ENCODE results near the gene MYLK. TPM values are rescaled to one million over a fixed set of nuclear protein-coding genes. Genes with fewer than 3 reads are reported as not detected.

Gene MYLK
- total and polyA plus RNA-seq, 2 donors = 5.4 to 11.5 TPM

DNA sequence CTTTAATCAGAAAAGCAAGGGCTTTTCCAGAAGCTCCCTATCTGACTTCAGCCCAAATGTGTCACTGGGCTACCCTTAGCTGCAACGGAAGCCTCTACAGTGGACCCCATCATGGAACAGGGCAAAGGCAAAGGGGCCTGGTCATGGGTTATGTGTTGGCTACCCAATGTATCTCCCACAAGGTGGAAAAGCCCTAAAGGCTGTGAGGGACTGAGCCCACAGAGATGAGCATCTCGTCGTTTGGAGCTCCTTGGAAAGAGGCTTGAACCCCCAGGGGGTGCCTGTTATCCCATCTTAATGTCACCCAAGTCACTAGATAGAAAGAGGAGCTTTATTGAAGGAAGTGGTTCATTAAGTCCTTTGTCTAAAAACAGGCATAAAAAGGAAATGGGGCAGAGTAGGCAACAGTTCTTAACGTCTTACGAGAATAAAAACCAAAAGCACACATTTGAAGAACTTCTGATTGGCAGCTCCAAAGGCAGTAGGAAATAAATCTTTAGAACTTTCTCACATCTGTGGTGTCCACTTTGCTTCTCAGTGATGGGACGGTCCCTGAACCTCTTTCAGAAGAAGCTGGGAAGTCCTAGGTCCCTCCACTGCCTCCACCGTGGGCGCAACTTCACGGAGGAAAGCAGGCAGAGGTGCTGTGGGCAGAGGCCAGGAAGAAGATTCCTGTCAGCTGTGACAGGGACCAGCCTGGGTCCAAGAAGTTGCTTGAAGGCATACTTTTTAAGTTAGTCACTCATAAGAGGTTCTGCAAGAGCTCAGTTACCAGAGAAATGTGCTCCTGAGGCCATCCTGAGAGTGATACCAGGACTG, 93.7 kb downstream of the MYLK start:
- H3K9me3 ChIP-seq (ENCODE audit: control insufficient read depth in 2 of 2, insufficient read depth in 1 of 2, low read length in 1 of 2) = no peaks in the 10 kb centered on the region
- no peak overlapping the region for H3K4me3 ChIP-seq (ENCODE audit: low read length in 2 of 2)
- H3K4me1 ChIP-seq (ENCODE audit: control insufficient read depth in 2 of 2, insufficient read depth in 2 of 2, low read length in 2 of 2) = no peaks in the 10 kb centered on the region
- no peak overlapping the region for H3K27ac ChIP-seq (ENCODE audit: low read depth in 1 of 2, low read length in 1 of 2)
- no peak for DNase-seq (ENCODE audit: low read depth in 6 of 9, low spot score in 9 of 9)
- H3K27me3 ChIP-seq (ENCODE audit: control insufficient read depth in 2 of 2, insufficient read depth in 1 of 2, low read length in 1 of 2) = no peaks in the 10 kb centered on the region
- WGBS = 96% methylated on average over 9 of the region's 9 CpGs
- no peaks in the 10 kb centered on the region for H3K36me3 ChIP-seq (ENCODE audit: control insufficient read depth in 2 of 2, insufficient read depth in 2 of 2, low read length in 1 of 2)

- Histone ChIP-seq H3K27ac (ENCODE audit: low read depth in 1 of 2, low read length in 1 of 2) (no peak overlapping the region), H3K4me3 (ENCODE audit: low read length in 2 of 2) (no peak overlapping the region), H3K4me1 (ENCODE audit: control insufficient read depth in 2 of 2, insufficient read depth in 2 of 2, low read length in 2 of 2) (no peaks in the 10 kb centered on the region), H3K9me3 (ENCODE audit: control insufficient read depth in 2 of 2, insufficient read depth in 1 of 2, low read length in 1 of 2) (no peaks in the 10 kb centered on the region), H3K36me3 (ENCODE audit: control insufficient read depth in 2 of 2, insufficient read depth in 2 of 2, low read length in 1 of 2) (no peaks in the 10 kb centered on the region), H3K27me3 (ENCODE audit: control insufficient read depth in 2 of 2, insufficient read depth in 1 of 2, low read length in 1 of 2) (no peaks in the 10 kb centered on the region)
- 97% methylated on average over 5 of the region's 5 CpGs for WGBS
- no peak for DNase-seq (ENCODE audit: low read depth in 6 of 9, low spot score in 9 of 9)
Observed at GRCh38 chr3:123789760-123790159, 94.4 kb downstream of the MYLK start.

- H3K36me3 ChIP-seq (ENCODE audit: control insufficient read depth in 2 of 2, insufficient read depth in 2 of 2, low read length in 1 of 2) = no peaks in the 10 kb centered on the region
- H3K27me3 ChIP-seq (ENCODE audit: control insufficient read depth in 2 of 2, insufficient read depth in 1 of 2, low read length in 1 of 2) = no peaks in the 10 kb centered on the region
- H3K4me1 ChIP-seq (ENCODE audit: control insufficient read depth in 2 of 2, insufficient read depth in 2 of 2, low read length in 2 of 2) = no peaks in the 10 kb centered on the region
- 96% methylated on average over 9 of the region's 9 CpGs for WGBS
- no peak for DNase-seq (ENCODE audit: low read depth in 6 of 9, low spot score in 9 of 9)
- no peak overlapping the region for H3K27ac ChIP-seq (ENCODE audit: low read depth in 1 of 2, low read length in 1 of 2)
- no peak overlapping the region for H3K4me3 ChIP-seq (ENCODE audit: low read length in 2 of 2)
- H3K9me3 ChIP-seq (ENCODE audit: control insufficient read depth in 2 of 2, insufficient read depth in 1 of 2, low read length in 1 of 2) = no peaks in the 10 kb centered on the region
Observed at GRCh38 chr3:123789160-123789559, 95.0 kb downstream of the MYLK start.

DNA sequence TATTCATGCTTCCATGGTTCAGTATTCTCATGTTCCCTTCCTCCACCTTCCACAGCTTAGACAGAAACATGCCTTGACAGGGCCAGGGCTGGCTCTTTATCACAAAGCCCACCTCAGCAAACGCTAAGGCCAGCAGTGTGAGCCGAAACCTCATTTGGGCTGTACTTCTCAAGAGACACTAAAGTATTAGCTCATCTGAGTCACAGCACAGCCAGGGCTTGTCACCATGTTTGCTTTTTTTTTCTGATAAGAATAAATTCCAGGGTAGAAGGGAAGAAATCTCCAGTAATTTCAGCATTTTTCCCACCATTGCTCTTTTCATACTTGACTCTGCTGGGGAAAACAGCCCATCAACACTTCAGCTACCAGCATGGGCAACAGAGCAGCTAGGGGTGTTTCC, 95.4 kb downstream of the MYLK start:
- H3K4me3 ChIP-seq (ENCODE audit: low read length in 2 of 2) = no peak overlapping the region
- H3K4me1 ChIP-seq (ENCODE audit: control insufficient read depth in 2 of 2, insufficient read depth in 2 of 2, low read length in 2 of 2) = no peaks in the 10 kb centered on the region
- no peaks in the 10 kb centered on the region for H3K27me3 ChIP-seq (ENCODE audit: control insufficient read depth in 2 of 2, insufficient read depth in 1 of 2, low read length in 1 of 2)
- no peak overlapping the region for H3K27ac ChIP-seq (ENCODE audit: low read depth in 1 of 2, low read length in 1 of 2)
- WGBS = 97% methylated on average over 2 of the region's 2 CpGs
- H3K36me3 ChIP-seq (ENCODE audit: control insufficient read depth in 2 of 2, insufficient read depth in 2 of 2, low read length in 1 of 2) = no peaks in the 10 kb centered on the region
- DNase-seq (ENCODE audit: low read depth in 6 of 9, low spot score in 9 of 9) = no peak
- no peaks in the 10 kb centered on the region for H3K9me3 ChIP-seq (ENCODE audit: control insufficient read depth in 2 of 2, insufficient read depth in 1 of 2, low read length in 1 of 2)

GRCh38 chr3:123787133-123787532, 97.0 kb downstream of the MYLK start:
- 98% methylated on average over 5 of the region's 5 CpGs for WGBS
- Histone ChIP-seq H3K4me3 (ENCODE audit: low read length in 2 of 2) (no peak overlapping the region), H3K9me3 (ENCODE audit: control insufficient read depth in 2 of 2, insufficient read depth in 1 of 2, low read length in 1 of 2) (no peaks in the 10 kb centered on the region)

DNA sequence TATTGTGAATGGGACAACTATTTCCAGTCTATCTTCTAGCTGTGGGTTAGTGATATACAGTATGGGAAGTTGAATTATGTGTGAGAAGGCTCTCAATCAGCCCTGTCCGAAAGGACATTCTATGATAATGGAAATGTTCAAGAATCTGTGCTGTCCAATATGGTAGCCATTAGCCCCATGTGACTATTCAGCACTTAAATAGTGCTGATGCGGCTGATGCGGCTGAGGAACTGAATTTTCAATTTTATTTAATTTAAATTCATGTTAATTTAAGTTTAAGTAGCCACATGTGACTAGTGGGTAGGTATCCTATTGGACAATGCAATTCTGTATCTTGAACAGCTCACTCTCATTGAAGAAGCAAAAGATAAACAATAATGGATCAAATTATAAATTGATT, 98.5 kb downstream of the MYLK start:
- Histone ChIP-seq H3K4me1 (ENCODE audit: control insufficient read depth in 2 of 2, insufficient read depth in 2 of 2, low read length in 2 of 2) (no peaks in the 10 kb centered on the region), H3K4me3 (ENCODE audit: low read length in 2 of 2) (no peak overlapping the region), H3K36me3 (ENCODE audit: control insufficient read depth in 2 of 2, insufficient read depth in 2 of 2, low read length in 1 of 2) (no peaks in the 10 kb centered on the region), H3K27ac (ENCODE audit: low read depth in 1 of 2, low read length in 1 of 2) (no peak overlapping the region), H3K27me3 (ENCODE audit: control insufficient read depth in 2 of 2, insufficient read depth in 1 of 2, low read length in 1 of 2) (peaks cover 0 to 4% of the 10 kb centered on the region in 2 donors), H3K9me3 (ENCODE audit: control insufficient read depth in 2 of 2, insufficient read depth in 1 of 2, low read length in 1 of 2) (no peaks in the 10 kb centered on the region)
- no peak for DNase-seq (ENCODE audit: low read depth in 6 of 9, low spot score in 9 of 9)
- WGBS = 99% methylated on average over 3 of the region's 3 CpGs

More at GRCh38 chr3:123787133-123787532, 97.0 kb downstream of the MYLK start:
- no peak overlapping the region for H3K27ac ChIP-seq (ENCODE audit: low read depth in 1 of 2, low read length in 1 of 2)
- no peaks in the 10 kb centered on the region for H3K4me1 ChIP-seq (ENCODE audit: control insufficient read depth in 2 of 2, insufficient read depth in 2 of 2, low read length in 2 of 2)
- no peak for DNase-seq (ENCODE audit: low read depth in 6 of 9, low spot score in 9 of 9)
- H3K36me3 ChIP-seq (ENCODE audit: control insufficient read depth in 2 of 2, insufficient read depth in 2 of 2, low read length in 1 of 2) = no peaks in the 10 kb centered on the region
- no peaks in the 10 kb centered on the region for H3K27me3 ChIP-seq (ENCODE audit: control insufficient read depth in 2 of 2, insufficient read depth in 1 of 2, low read length in 1 of 2)

GRCh38 chr3:123783811-123784210, 100.3 kb downstream of the MYLK start:
- DNase-seq (ENCODE audit: low read depth in 6 of 9, low spot score in 9 of 9) = no peak
- H3K4me1 ChIP-seq (ENCODE audit: control insufficient read depth in 2 of 2, insufficient read depth in 2 of 2, low read length in 2 of 2) = no peaks in the 10 kb centered on the region
- 92% methylated on average over 4 of the region's 4 CpGs for WGBS
- no peak overlapping the region for H3K27ac ChIP-seq (ENCODE audit: low read depth in 1 of 2, low read length in 1 of 2)
- no peaks in the 10 kb centered on the region for H3K36me3 ChIP-seq (ENCODE audit: control insufficient read depth in 2 of 2, insufficient read depth in 2 of 2, low read length in 1 of 2)
- no peaks in the 10 kb centered on the region for H3K9me3 ChIP-seq (ENCODE audit: control insufficient read depth in 2 of 2, insufficient read depth in 1 of 2, low read length in 1 of 2)
- H3K27me3 ChIP-seq (ENCODE audit: control insufficient read depth in 2 of 2, insufficient read depth in 1 of 2, low read length in 1 of 2) = peaks cover 0 to 4% of the 10 kb centered on the region in 2 donors
- H3K4me3 ChIP-seq (ENCODE audit: low read length in 2 of 2) = no peak overlapping the region

DNA sequence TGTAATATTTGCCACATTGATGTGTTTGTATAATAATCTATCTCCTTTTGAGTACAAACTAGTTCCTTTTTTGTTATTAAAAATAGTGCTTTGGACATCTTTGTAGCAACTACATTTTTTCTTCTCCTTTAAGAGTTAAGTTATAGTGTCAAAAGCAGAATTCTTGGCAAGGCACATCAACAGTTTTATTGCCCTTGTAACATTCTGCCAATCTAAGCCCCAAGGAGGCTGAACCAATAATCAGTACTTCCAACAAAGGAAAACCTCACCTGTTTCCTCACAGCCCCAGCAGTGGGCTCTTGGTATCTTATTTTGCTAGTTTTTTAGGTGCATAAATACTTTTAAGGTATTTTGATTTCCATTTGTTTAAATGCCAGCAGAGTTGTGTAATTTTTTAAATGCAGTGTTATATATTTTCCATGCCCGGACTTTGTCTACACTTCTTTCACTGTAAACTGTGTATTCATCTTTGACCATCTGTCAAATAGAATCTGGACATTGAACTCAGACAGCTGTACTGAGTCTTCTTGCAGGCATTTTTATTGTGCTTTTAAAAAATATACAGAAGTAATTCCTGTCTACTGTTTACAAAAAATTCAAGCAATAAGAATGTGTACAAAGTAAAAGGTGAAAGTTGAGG, 101.0 kb downstream of the MYLK start:
- WGBS = 94% methylated on average over 1 of the region's 1 CpG
- Histone ChIP-seq H3K36me3 (ENCODE audit: control insufficient read depth in 2 of 2, insufficient read depth in 2 of 2, low read length in 1 of 2) (no peaks in the 10 kb centered on the region), H3K4me3 (ENCODE audit: low read length in 2 of 2) (no peak overlapping the region), H3K4me1 (ENCODE audit: control insufficient read depth in 2 of 2, insufficient read depth in 2 of 2, low read length in 2 of 2) (no peaks in the 10 kb centered on the region), H3K27me3 (ENCODE audit: control insufficient read depth in 2 of 2, insufficient read depth in 1 of 2, low read length in 1 of 2) (peaks cover 0 to 6% of the 10 kb centered on the region in 2 donors), H3K27ac (ENCODE audit: low read depth in 1 of 2, low read length in 1 of 2) (no peak overlapping the region), H3K9me3 (ENCODE audit: control insufficient read depth in 2 of 2, insufficient read depth in 1 of 2, low read length in 1 of 2) (no peaks in the 10 kb centered on the region)
- no peak for DNase-seq (ENCODE audit: low read depth in 6 of 9, low spot score in 9 of 9)

GRCh38 chr3:123782488-123782887, 101.6 kb downstream of the MYLK start:
- no peak for DNase-seq (ENCODE audit: low read depth in 6 of 9, low spot score in 9 of 9)
- WGBS = 90% methylated on average over 4 of the region's 4 CpGs
- Histone ChIP-seq H3K4me3 (ENCODE audit: low read length in 2 of 2) (no peak overlapping the region), H3K4me1 (ENCODE audit: control insufficient read depth in 2 of 2, insufficient read depth in 2 of 2, low read length in 2 of 2) (no peaks in the 10 kb centered on the region), H3K36me3 (ENCODE audit: control insufficient read depth in 2 of 2, insufficient read depth in 2 of 2, low read length in 1 of 2) (no peaks in the 10 kb centered on the region), H3K27me3 (ENCODE audit: control insufficient read depth in 2 of 2, insufficient read depth in 1 of 2, low read length in 1 of 2) (peaks cover 0 to 6% of the 10 kb centered on the region in 2 donors), H3K9me3 (ENCODE audit: control insufficient read depth in 2 of 2, insufficient read depth in 1 of 2, low read length in 1 of 2) (no peaks in the 10 kb centered on the region), H3K27ac (ENCODE audit: low read depth in 1 of 2, low read length in 1 of 2) (no peak overlapping the region)

All from thymus (tissue), 11 donors.